Mononuclear cell (primary cell): ENCODE data around the gene TRAM1L1. TPM values are rescaled to one million over a fixed set of nuclear protein-coding genes. Genes with fewer than 3 reads are reported as not detected.

Experiments
- H3K27me3 ChIP-seq: 2 replicates; pipeline ENCODE4 v1.6.0; 2011; ENCODE audit warnings: low read length, control low read depth; ENCODE audit not compliant: insufficient read depth
- H3K4me1 ChIP-seq: 2 replicates; pipeline ENCODE4 v1.5.1; 2011; ENCODE audit warnings: mild to moderate bottlenecking, low read length, control low read depth; ENCODE audit not compliant: insufficient read depth
- H3K4me3 ChIP-seq: 2 replicates; pipeline ENCODE4 v1.5.1; 2011; ENCODE audit warnings: mild to moderate bottlenecking, low read length, moderate library complexity
- H3K9me3 ChIP-seq: 2 replicates; pipeline ENCODE4 v1.5.1; 2011; ENCODE audit warnings: low read depth, mild to moderate bottlenecking, control low read depth, low read length
- total RNA-seq: library from RNA; depleted of rRNA; stranded (reverse); fragments of >200 nt; gene quantifications from one replicate; pipeline ENCODE4 v1.2.3, GENCODE V29; 2012

Gene TRAM1L1
- not detected for total RNA-seq

GRCh38 chr4:117084866-117085701 is at the start of gene TRAM1L1:
Gene TRAM1L1 (minus strand): TSS chr4:117085576. CDS start chr4:117085393, 183 bp downstream.
- Histone ChIP-seq H3K27me3 (no peaks in the 10 kb centered on the region), H3K4me1 (no peaks in the 10 kb centered on the region), H3K9me3 (no peaks in the 10 kb centered on the region), H3K4me3 (no peak within 1 kb of the TSS)

GRCh38 chr4:117134386-117134785 is 49.0 kb upstream of the TRAM1L1 start:
- Histone ChIP-seq H3K4me3 (no peak overlapping the region), H3K4me1 (no peaks in the 10 kb centered on the region), H3K27me3 (no peaks in the 10 kb centered on the region), H3K9me3 (no peaks in the 10 kb centered on the region)

- no peaks in the 10 kb centered on the region for H3K27me3 ChIP-seq
- H3K4me1 ChIP-seq: no peaks in the 10 kb centered on the region
- no peaks in the 10 kb centered on the region for H3K9me3 ChIP-seq
- no peak overlapping the region for H3K4me3 ChIP-seq
Observed at GRCh38 chr4:117096886-117097285, 11.5 kb upstream of the TRAM1L1 start.

- no peaks in the 10 kb centered on the region for H3K27me3 ChIP-seq
- H3K9me3 ChIP-seq: no peaks in the 10 kb centered on the region
- no peaks in the 10 kb centered on the region for H3K4me1 ChIP-seq
- no peak overlapping the region for H3K4me3 ChIP-seq
Observed at GRCh38 chr4:117096462-117096861, 11.1 kb upstream of the TRAM1L1 start.

DNA sequence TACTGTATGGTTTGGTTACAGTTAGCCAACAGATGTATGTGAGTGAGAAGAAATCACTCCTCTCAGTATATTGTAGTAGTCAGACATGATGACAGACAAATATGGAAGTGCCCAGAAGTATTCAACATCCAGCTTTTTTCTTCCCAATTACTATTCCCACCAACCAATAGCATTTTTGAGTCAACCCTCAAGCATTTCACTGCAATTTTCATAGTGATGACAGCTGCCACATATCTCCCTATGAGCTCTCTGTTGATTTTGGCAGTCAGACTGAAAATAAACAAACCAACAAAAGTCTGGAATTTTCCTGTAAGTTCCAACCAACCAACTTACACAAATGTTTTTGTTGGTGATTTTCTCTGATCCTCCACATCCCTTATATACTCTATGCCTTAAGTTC is 8.2 kb upstream of the TRAM1L1 start:
- no peaks in the 10 kb centered on the region for H3K9me3 ChIP-seq
- no peaks in the 10 kb centered on the region for H3K27me3 ChIP-seq
- no peaks in the 10 kb centered on the region for H3K4me1 ChIP-seq
- H3K4me3 ChIP-seq: no peak overlapping the region

- Histone ChIP-seq H3K4me1 (no peaks in the 10 kb centered on the region), H3K4me3 (no peak overlapping the region), H3K27me3 (no peaks in the 10 kb centered on the region), H3K9me3 (no peaks in the 10 kb centered on the region)
Observed at GRCh38 chr4:117077760-117078159, 7.6 kb downstream of the TRAM1L1 start.

DNA sequence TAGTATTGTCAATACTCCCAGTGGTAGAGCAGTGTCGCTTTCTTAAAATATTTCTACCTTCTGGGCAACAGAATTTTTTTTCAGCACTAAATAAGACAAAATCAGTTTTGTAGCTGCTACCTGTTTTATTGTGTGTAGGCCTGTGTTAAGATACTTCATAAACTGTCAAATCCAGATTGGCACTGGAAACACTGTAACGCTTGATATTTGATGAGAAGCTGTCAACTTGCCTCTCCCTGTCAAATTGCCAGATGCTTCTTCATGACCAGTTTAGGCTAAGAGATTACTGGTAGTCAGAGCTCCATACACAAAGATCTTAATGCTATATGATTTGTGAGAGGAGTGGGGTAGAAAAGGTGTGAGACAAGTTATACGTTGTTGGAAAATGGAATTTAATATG is 17.3 kb downstream of the TRAM1L1 start:
- Histone ChIP-seq H3K4me3 (no peak overlapping the region), H3K9me3 (no peaks in the 10 kb centered on the region), H3K27me3 (no peaks in the 10 kb centered on the region), H3K4me1 (no peaks in the 10 kb centered on the region)

GRCh38 chr4:117063961-117064696 is 21.2 kb downstream of the TRAM1L1 start:
- no peaks in the 10 kb centered on the region for H3K4me1 ChIP-seq
- no peaks in the 10 kb centered on the region for H3K9me3 ChIP-seq
- H3K27me3 ChIP-seq: no peaks in the 10 kb centered on the region
- H3K4me3 ChIP-seq: no peak overlapping the region

GRCh38 chr4:117042962-117043361 is 42.4 kb downstream of the TRAM1L1 start:
- Histone ChIP-seq H3K4me1 (no peaks in the 10 kb centered on the region), H3K4me3 (no peak overlapping the region), H3K9me3 (no peaks in the 10 kb centered on the region), H3K27me3 (no peaks in the 10 kb centered on the region)
